HK-2 (cell line): ENCODE data around the gene RGS7.

Experiments used
- DNase-seq: peaks from one replicate; pipeline ENCODE4 v3.0.0-alpha.2; 2018; ENCODE audit not compliant: unreplicated experiment

Gene RGS7

DNA sequence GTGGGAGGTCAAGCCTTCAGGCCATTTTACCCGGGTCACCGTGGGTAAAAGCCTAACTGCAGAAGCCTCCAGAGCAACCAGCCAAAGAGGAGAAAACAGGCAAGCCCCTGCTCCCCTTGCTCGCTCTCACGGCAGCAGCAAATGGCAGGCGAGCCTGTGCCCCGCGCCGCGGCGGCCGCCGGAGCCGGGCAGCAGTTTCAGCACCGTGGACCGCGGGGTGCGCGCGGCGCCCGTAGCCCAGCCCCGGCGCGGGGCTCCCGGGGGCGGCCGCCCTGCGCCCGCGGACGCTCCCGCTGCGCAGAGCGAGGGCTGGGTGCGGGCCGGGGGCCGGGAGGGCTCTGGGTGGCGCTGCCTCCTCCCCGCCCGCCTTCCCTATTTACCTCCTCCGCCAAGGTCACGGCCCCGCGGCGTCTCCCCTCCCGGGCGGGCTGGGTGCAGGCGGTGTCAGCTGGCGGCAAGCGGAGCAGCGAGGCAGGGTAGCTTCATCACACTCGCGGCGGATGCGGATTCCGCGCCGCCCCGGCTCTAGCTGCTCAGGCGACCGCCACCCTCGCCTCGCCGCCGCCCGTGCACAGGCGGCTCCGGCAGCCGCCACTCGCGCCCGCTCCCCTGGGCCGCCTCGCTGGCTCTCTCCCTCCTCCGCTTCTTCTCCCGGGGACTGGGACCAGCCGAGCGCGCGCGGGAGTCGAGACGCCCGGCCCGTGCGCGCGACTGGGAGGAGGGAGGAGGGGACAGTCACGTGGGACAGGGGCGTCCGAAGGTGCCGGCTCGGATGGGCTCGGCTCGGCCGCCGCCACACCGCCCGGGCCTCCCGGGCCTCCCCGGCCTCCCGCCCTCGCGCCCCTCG is at the start of gene RGS7:
Gene RGS7 (minus strand): TSS at position 687 of the 847 bp plus-strand sequence.
- peak; percentile 51 for DNase-seq

DNA sequence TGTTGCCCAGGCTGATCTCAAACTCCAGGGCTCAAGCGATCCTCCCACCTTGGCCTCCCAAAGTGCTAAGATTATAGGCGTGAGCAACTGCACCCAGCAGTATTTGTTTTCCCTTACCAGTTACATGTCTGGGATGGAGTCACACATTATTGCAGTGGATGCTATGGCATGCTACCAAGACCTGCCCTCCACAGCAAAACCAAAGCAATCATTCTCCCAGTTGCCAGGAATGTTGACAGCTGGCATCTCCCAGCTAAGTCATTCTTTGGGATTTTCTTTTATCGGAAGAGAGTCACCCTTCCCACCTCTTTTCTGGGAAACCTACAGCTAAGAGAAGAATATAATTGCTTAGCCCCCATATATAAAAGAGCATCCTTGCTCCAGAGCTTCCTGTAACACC is 49.4 kb upstream of the RGS7 start:
- DNase-seq, result no peak

DNA sequence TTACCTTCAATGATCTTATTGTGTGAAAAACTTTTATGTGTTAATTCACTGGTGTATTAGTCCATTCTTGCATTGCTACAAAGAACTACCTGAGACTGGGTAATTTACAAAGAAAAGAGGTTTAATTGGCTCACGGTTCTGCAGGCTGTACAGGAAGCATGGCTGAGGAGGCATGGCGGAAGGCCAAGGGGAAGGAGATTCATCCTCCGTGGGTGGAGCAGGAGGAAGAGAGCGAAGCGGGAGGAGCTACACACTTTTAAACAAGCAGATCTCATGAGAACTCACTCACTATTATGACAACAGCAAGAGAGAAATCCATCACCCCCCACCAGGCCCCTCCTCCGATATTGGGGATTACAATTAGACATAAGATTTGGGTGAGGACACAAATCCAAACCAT is 44.2 kb upstream of the RGS7 start:
- DNase-seq, result no peak

DNA sequence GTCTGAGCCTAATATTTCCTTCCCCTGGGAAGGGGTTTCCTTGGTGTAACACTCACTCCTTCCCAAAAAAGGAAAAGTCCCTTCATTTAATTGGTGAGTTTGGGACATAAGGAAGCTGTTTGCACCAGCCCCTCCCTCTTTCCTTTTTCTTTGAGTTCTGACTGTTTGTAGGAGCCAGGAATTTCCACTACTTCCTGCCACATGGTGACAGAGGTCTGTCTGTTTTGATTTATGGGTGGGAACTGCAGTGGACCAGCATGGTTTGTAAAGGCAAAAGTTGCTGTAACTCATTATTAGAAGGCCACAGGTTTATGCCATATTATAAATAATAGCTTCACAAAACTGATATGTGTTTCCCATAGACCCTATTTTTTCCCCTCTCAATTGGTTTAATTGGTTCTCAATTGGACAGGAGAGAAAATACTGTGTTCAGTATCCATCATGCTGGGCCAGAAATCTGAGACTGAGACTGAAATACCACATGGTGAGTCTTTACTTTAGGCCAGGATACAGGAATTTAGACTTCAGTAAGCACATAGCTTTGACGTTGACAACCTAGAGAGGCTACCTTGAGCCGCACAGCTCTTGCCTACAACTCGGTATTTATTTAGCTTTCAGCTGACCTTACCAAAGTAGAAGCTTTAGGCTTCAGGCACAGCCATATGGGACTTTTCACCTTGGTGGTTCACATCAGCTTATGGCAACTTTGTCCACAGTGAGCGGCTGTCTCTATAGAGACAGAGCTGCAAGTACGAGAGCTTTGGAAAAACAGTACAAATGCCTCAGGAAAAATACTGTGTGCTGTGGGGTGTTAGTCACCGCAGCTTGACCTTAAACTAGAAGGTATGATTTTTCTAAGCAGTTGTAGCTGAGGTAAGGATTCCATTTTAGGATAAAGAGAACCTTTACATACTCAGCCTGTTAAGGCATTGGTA is 40.0 kb upstream of the RGS7 start:
- no peak for DNase-seq

DNA sequence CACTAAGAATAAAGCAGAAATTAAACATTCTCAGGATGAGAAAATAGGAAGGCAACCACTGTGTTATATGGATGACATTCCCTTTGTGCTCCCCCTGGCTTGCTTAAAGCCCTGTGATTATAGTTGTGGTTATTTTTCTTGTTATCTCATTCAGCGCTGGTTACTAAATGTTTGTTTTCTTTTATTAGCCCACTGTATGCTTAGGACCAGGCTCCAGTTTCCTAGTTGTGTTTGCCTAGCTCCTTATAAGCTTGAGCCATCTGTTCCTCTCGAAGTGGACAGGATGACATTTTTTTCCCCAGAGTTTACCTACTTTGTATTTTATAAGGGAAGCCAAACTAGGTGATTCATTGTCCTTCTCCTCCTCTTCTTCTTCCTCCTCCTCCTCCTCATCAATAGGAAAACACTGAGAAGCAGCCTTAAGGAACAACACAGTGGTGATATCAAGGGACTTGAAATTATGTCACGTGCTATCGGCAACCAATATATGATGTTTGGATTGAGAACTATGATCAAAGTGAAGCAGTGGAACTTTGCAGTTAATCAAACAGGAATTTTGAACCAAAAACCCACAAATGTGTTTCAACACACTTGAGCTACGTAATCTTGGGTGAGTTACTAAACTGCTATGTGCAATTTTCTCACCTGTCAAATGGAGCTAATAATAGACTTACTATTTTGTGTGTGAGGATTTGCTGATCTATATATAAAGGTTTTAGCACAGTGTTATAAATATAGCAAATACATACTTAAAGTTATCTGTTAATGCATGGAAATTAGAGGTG is 35.1 kb upstream of the RGS7 start:
- DNase-seq, result no peak

DNA sequence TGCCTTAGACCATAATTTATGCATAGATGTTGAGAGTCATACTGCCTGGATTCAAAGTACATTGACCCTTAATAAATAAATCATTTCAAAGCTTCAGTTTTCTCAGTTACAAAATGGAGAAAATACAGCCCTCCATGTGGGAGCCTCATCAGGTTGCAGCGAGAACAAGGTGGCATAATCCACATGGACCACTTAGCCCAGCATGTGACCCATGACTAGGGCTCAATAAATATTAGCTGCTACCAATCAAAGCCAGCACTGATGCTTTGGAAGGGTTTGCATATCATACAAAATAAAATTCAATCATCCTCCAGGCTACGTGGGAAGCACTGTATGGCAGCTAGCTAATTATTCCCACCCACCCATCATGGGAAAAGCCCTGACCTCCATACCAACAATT is 33.5 kb upstream of the RGS7 start:
- no peak for DNase-seq

DNA sequence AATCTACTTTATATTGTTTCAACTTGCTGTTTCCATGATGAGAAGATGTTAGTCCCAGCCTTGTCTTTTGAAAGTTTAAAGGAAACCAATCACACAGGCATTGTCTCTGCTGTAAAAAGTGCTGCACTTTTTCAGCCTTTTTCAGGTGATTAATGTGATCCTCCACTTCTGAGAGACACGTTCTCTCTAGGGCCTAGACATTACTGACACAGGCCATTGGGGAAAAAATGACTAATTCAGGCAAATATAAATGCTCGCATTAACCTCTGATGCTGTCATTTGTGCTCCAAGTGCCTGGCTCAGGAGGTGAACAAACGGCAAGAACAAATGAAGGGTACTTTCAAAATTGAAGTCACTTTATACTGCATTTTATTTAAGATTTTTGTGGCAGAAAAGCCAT is 32.4 kb upstream of the RGS7 start:
- DNase-seq, result no peak

DNA sequence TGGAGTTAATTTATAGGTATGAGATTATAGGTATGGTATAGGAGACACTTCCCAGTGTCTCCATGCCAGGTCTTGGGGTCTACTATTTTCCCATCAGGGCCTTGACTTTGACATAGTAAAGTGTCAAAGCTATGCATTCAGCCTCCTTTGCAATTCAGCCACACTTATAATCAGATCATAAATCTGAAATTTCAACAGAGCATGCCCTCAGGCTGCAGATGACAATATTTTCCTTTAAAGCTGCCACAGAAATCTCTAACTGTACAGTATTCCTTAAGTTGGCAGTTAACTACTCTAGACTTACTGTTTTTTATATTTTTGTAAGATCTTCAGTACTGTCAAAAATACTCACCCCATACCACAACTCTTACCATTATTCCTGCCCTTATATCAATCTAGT is 30.2 kb upstream of the RGS7 start:
- DNase-seq, result no peak

DNA sequence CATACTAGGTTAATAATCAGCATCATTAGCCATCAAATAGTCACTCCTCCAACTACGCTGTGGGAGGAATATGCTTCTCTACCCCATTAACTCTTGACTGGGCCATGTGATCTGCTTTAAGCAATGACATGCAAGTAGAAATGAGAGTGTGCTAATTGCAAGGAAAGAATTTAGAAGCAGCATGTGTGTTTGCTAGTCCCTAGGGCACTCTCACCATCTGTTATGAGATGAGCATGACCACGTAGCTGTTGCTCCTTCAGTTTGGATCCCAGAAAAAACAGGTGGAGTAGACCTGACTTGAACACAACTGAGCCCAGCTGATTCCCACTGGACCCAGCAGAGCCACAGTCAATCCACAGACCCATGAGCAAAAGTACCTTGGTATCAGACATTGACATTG is 19.7 kb upstream of the RGS7 start:
- DNase-seq, result no peak

DNA sequence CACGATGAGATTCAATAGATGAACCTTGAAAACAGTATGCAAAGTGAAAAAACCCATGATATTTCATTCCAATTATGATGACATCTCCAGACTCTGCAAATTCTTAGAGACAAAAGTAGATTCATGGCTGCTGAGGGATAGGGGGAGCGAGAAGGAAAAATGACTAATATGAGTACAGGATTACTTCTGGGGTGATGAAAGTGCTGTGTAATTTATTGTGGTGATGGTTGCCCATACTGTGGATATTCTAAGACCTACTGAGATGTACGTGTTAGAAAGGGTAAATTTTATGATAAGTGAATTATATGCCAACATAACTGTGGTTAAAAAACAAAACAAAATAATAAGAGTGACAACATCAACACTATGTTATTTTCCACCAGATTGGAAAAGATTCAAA is 18.9 kb upstream of the RGS7 start:
- no peak for DNase-seq

DNA sequence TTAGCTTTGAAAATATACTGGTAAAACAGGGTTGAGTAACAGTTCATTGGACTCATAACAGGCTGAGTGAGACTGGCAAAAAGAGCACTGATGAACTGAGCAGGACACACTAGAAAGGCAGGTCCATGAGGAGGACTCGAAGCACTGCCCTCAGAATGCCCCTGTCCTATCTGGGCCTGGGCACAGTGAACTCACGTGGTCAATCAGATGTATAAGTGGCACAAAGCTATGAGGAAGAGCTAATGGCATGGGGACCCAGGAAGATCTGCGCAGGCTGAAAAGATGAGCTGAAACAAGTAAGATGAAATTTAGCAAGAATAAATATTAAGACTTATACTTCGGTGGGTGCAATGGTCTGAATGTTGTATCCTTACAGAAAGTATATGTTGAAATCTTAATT is 9.2 kb upstream of the RGS7 start:
- DNase-seq, result no peak

DNA sequence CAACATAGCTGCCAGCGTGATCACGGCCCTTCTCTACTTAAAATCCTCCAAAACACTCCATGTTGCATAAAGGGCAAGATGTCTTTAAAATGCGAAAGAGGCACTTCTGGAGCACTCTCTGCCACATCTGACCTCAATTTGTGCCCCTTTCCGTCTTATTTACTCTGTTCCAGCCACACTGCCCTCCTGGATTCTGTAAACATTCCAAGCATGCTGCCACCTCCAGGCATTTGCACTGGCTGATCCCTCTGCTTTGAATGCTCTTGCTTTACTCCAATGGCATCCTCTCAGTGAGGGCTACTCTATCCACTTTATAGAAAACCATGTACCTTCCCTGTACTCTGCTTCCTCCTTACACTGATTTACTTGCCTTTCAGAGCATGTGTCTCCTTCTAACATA is 5.3 kb upstream of the RGS7 start:
- no peak for DNase-seq

DNA sequence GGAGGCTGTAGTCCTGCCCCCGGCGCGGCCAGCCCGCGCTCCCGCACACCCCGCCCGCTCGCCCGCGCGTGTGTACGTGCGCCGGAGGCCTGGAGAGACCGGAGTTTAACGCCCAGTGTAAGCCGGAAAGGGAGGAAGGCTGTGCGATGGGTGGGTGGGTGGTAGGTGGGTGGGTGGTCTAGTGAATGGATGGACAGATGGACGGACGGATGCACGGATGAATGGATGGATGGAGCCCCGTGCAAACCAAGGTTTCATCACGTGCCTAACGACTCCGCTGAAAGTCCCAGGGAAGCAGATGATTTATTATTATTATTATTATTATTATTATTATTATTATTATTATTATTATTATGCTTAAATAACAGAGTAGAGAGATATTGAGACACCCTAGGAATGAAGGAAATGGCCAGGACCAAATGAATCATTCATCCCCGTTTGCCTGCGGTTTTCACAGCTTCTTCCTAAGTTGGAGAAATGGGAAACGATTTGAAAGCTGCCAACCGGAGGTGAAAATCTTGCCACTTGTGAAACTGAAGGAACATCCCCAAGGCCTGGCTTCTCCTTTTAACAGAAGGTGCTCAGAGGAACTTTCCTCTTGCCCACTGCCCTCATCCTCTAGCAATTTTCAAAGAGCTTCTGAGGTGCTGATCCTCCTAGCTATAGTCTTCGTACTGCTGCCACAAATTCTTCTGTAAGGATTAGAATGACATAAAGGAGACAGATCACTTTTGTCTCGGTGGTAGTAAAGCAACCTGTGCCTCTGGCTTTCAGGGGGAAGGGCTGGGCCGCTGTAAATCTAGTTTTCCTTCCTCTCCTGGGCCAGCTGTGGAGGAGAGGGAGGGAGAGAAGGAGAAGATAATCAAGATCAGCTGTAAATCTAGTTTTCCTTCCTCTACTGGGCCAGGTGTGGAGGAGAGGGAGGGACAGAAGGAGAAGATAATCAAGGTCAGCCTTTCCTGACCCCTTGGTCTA is 648 bp upstream of the RGS7 start:
- DNase-seq, result peak; percentile 9

DNA sequence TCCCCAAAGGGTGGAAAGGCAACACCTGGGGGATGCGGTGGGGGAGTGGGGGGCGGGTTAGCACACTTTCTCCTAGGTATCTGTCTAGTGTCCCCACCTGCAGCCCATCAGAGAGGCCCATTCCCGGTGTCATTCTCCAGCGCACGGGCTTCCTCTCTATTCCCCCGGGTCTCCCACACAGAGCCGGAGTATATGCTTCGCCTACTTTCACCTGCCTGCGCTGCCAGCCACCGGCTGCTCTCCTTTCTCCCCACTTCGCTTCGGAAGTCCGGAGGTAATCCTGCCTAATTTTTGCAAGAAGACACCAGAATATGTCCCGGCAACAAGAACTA is 852 bp downstream of the RGS7 start:
- no peak for DNase-seq

DNA sequence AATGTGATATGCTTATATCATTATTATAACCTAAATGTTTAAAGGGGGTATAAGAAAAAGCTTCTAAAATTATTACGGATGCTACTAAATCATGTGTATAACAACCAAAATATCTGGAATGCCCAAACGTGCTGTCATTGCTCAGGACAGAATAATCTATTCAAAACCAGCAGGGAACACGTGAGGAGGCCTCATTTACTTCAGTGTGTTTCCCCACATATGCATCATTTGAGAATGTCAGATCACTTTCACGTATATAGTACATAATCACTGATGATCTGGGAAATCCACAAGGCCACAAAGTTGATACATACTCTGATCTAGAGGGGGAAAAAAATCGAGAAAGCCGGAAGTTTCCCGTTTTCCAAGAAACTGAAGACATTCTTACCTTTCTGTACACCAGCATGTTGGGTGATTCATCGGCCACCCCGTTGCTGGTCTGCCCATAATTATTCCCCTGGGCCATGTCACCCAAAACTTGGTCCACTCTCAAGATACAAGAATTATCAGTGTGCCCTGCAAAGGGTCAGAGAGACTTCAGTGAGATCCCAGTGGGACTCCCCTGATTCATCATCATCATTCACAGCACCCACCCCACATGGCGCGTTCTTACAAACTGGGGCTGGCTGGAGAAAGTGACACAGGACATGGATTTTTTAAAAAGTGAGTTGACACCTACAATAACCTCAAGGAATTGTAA is 1.5 kb downstream of the RGS7 start:
- no peak for DNase-seq

DNA sequence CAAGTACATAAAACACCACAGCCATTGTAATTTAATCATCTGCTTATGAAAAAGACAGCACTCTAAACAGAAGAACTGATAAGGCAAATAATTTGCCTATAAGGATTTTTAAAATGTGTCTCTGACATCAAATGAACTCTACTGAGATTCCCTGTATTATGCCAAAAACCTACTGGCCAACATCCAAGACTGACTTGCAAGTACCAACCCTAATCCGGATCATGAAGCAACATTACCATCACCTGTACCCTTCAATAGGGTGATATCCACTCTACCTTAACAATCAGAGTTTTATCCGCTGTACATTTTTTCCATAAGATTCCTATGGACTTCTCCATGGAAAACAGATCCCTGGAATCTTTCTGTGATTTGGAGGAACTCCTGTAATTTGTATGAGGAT is 4.6 kb downstream of the RGS7 start:
- DNase-seq, result no peak

DNA sequence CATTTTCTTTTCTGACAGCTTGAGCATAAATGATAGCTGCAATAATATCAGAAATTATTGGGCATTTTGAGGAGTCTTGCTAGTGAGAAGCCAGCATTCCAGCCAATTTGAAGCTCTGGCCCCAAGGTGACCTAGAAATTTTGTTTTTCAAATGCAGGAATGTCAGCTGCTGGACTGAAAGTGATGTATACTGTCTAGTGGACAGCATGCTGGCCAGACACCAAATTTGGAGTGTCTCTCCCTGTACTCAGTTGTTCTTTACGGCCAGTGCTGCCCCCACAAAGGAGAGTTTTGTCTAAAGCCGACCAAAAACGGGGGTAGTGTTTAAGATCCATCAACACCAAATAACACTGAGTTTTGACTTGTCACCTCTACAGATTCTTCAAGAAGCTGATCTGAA is 5.2 kb downstream of the RGS7 start:
- no peak for DNase-seq

DNA sequence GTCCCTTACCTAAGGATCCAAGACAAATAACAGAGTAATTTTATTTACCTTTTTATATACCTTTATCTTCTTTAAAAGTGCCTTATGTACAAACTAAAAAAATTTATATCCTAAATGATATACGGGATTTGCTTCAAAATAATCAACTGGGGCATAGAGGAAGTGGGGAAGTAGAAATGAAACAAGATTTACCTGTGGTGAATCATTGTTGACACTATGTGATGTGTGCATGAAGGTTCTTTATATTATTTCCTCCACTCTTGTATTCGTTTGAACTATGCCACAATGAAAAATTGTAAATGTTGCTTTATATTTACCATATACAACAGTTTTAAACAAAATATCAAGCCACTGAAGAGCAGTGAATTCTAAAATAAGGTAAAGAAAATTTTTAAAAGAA is 13.0 kb downstream of the RGS7 start:
- DNase-seq, result no peak

DNA sequence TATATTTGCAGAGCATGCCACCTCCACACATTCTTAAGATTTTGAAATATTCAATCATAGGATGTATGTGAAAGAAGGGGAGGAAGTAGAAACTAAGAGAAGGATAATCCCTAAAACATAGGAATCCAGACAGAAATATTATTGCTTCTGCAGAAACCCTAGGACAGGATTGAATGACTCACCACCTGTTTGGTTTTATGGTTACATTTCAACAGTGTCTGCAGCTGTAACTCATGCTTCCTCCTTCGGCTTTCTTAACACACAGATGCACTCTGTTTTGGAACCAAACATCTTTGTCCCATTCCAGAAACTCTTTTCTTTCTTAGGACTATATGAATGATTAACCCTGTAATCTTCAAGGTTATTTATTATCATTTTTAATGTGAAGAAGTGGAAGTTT is 20.7 kb downstream of the RGS7 start:
- DNase-seq, result no peak

DNA sequence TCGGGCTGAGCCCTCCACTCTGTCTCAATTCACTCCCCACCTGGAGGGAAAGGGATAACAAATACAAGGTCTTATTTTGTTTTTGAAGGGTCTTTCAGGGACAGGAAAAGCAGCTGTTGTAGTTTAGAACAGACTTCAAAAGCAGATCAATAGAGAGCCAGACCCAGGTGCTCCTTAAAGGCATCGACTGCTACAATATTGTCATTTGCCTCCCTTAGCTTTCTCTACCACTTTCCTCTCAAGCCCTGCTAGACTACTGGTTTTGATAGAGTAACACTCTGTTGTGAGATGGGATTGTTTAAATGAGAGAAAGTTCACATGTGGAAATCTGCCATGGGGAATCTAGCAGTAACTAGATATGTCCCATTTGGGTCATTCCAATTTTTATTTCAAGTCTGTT is 24.0 kb downstream of the RGS7 start:
- no peak for DNase-seq

DNA sequence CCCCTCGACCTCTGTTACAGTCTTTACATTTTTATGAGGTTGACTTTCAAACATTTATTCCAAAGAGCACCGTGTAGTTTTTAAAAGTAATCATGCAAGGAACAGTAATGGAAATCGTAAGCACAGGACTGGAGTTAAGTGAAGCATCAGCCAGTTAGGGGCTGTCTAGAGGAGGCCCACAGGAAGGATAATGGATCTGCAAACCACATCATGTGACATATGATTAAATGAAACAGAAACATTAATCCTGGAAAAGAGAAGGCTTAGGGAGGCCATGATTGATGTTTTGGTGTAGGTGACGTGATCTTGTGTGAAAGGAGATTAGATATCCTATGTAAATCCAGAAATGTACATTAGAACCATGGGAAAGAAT is 25.0 kb downstream of the RGS7 start:
- DNase-seq, result no peak
